ENCODE results near the gene GPR55.
"Not testable (repeated sequence)": the region's sequence is repeated elsewhere in the genome, so short reads cannot be mapped to it uniquely, and the experiment has no call there.

The GPR55 gene

GRCh38 chr2:230951396-230951795, 26.4 kb upstream of the GPR55 start:
- DNase-seq (ENCODE audit: low read depth in 2 of 2): no peak

GRCh38 chr2:230950874-230951339, 25.9 kb upstream of the GPR55 start:
- no peak for DNase-seq (ENCODE audit: low read depth in 2 of 2)

GRCh38 chr2:230949966-230950873, 25.2 kb upstream of the GPR55 start:
- DNase-seq (ENCODE audit: low read depth in 2 of 2): no peak

GRCh38 chr2:230947908-230948365, 22.9 kb upstream of the GPR55 start:
- DNase-seq (ENCODE audit: low read depth in 2 of 2): no peak

DNA sequence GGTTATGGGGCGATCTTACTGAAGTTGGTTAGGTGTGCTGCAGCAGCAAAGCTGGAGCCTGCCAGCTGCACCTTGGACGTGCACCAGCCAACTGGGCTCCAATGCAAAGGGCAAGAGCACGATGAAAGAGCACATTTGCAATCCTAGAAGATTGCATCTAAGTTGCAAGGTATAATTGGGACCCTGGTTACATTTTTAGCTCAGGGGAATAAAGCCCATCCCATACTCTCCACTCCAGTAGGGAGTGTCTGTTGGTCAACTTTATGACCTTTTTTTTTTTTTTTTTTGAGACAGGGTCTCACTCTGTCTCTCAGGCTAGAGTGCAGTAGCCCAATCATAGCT, 22.2 kb upstream of the GPR55 start:
- DNase-seq (ENCODE audit: low read depth in 2 of 2): no peak

- DNase-seq (ENCODE audit: low read depth in 2 of 2): no peak
These were observed 21.6 kb upstream of the GPR55 start for GRCh38 chr2:230946429-230947234.

- DNase-seq (ENCODE audit: low read depth in 2 of 2): no peak
These were observed 19.8 kb upstream of the GPR55 start for GRCh38 chr2:230944757-230945372.

DNA sequence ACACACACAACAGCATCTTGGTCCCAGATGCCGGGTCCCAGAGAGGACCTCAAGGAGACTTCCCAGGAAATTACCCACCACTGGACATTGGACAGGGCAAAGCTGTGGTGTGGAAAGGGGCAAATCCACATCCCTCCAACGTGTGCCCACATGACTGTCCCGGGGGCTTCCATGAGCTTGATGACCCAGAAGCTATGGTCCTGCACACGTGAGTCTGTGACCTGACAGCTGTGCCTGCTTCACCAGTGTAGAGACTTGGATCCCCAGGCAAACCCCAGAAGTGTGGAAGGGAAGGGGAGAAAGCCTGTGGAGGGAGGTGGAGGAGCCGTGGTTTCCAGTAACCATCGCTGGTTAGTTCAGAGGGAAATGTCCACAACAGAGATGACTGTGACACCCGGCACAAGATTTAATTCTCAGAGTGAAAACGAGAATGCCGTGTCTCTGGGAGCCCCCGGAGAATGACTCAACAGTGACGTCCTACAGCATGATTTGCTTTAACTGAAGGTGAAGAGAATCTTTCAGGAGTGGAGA, 19.1 kb upstream of the GPR55 start:
- DNase-seq (ENCODE audit: low read depth in 2 of 2): no peak

- no peak for DNase-seq (ENCODE audit: low read depth in 2 of 2)
These were observed 18.2 kb upstream of the GPR55 start for GRCh38 chr2:230942920-230943896.

GRCh38 chr2:230942371-230942770, 17.3 kb upstream of the GPR55 start:
- DNase-seq (ENCODE audit: low read depth in 2 of 2): no peak

GRCh38 chr2:230941202-230942180, 16.4 kb upstream of the GPR55 start:
- no peak for DNase-seq (ENCODE audit: low read depth in 2 of 2)

DNA sequence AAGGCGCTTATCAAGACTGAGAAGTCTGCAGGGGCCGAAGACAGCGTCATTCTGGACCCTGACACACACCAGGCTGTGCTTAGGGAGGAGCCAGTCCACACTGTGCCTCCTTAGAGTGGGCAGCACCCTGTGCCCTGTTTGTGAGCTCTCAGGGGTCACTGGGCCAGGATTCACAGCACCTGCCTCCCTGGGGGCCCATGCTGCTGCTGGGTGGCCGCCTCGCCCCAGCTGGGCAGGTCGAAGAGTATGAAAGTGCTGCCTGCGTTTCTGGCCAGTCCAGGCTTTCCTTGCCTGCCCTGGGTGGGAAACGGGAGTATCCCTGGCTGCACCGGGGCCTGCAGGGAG, 15.4 kb upstream of the GPR55 start:
- no peak for DNase-seq (ENCODE audit: low read depth in 2 of 2)

DNA sequence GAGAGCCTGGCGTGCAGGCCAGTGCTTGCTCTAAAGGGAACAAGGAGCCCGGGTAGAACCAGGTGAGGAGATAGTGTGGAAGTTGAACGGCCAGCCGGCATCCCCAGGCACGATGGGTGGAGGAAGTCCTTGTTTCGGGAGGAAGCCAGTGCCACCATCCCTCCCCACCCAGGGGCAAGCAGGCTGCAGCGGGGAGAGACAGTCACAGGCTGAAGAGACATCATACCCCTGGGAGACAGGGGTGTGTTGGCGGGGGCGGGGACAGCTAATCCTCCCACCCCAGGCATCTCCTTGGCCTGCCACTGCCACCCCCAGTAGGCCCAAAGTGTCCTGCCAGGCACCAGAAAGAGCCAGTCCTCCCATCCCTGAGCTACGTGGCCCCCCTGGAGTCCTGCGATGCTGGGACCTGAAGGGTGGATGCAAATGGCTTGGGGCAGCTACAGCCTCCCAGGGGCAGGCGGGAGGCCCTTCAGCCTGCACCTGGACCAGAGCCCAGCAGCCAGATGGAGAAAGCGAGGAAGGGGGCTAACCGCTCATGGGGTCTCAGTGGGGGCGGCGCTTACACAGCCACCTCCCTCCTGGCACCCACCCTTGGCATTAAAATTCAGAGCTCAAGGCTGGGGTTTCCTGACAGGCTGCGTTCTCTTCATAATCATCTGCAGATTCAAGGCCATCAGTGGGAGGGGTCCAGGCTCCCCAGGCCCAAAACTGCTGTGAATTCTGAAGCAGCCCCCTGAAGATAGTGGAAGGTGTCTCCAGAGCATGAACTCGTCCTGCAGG, 14.8 kb upstream of the GPR55 start:
- no peak for DNase-seq (ENCODE audit: low read depth in 2 of 2)

- DNase-seq (ENCODE audit: low read depth in 2 of 2): no peak
These were observed 14.1 kb upstream of the GPR55 start for GRCh38 chr2:230939066-230939591.

GRCh38 chr2:230938516-230939065, 13.5 kb upstream of the GPR55 start:
- no peak for DNase-seq (ENCODE audit: low read depth in 2 of 2)

- no peak for DNase-seq (ENCODE audit: low read depth in 2 of 2)
These were observed 13.1 kb upstream of the GPR55 start for GRCh38 chr2:230938098-230938497.

- DNase-seq (ENCODE audit: low read depth in 2 of 2): no peak
These were observed 12.3 kb upstream of the GPR55 start for GRCh38 chr2:230937362-230937761.

DNA sequence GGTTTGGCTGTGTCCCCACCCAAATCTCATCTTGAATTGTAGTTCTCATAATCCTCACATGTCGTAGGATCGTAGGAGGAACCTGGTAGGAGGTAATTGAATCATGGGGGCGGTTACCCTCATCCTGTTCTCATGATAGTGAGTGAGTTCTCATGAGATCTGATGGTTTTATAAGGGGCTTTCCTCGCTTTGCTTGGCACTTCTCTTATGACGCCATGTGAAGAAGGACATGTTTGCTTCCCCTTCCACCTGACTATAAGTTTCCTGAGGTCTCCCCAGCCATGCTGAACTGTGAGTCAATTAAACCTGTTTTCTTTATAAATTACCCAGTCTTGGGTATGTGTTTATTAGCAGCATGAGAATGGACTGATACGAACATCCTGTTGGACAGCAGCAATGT, 11.2 kb upstream of the GPR55 start:
- DNase-seq (ENCODE audit: low read depth in 2 of 2): not testable (repeated sequence)

- DNase-seq (ENCODE audit: low read depth in 2 of 2): no peak
These were observed 10.0 kb upstream of the GPR55 start for GRCh38 chr2:230935130-230935430.
